K562 (cell line): ENCODE data around the gene PMF1. TPM values are rescaled to one million over a fixed set of nuclear protein-coding genes. Genes with fewer than 3 reads are reported as not detected.

ENCODE experiments used
- ATAC-seq: fragments of 200-7000 bp; cut with Tn5 transposase; 3 replicates; pipeline ENCODE4 v1.9.1; 2020; ENCODE audit warnings: moderate library complexity
- BruUV-seq: library from RNA; stranded (reverse); fragments of 400-500 nt; replicated peaks from 2 replicates; lab custom pipeline; 2021; lab: Mats Ljungman, UMichigan
- CTCF ChIA-PET: fragments of 300-600 bp; formaldehyde crosslinking; extraction: SDS; loops from one replicate; lab custom pipeline; 2021; ENCODE audit warnings: low intra/inter-chr PET ratio; lab: Yijun Ruan, JAX
- POLR2A ChIA-PET: fragments of 300-600, 350-650 bp; sonication (Branson Sonifier 250); formaldehyde crosslinking; extraction: SDS; loops from one replicate; lab custom pipeline; 2021; ENCODE audit warnings: antibody characterized with exemption, inconsistent platforms; lab: Yijun Ruan, JAX
- DNase-seq, 4 experiments: peaks; one replicate each; pipeline versions ENCODE4 v3.0.0 to v3.0.0-alpha.2; 2011 to 2018; ENCODE audit warnings: low spot score in 3 of 4, mixed read lengths in 3 of 4; ENCODE audit errors: extremely low read depth in 1 of 4
- FAIRE-seq: peaks from 2 replicates; lab custom pipeline; 2011; peaks lifted over from hg19 to GRCh38; lab: Jason Lieb, UNC
- H2AFZ ChIP-seq: 2 replicates; pipeline ENCODE4 v1.6.0; 2011; ENCODE audit warnings: low read depth, low read length, control low read depth, inconsistent platforms
- H3K27ac ChIP-seq: fragments of 200-600 bp; 3 replicates; pipeline ENCODE4 v1.8.0; 2011; ENCODE audit warnings: low read depth, mild to moderate bottlenecking, control low read depth, inconsistent platforms, low read length, moderate library complexity, mixed read lengths; ENCODE audit errors: extremely low read depth
- H3K27me3 ChIP-seq, 2 experiments: fragments of 300-600 bp in 1 of 2; 2 replicates in 1 of 2; 3 replicates in 1 of 2; pipeline versions ENCODE4 v1.6.0 to v1.8.0; 2011; ENCODE audit warnings: inconsistent platforms in 2 of 2, low read length in 2 of 2, mild to moderate bottlenecking in 1 of 2, mixed read lengths in 1 of 2, moderate library complexity in 1 of 2; ENCODE audit not compliant: control insufficient read depth in 2 of 2, insufficient read depth in 2 of 2
- H3K36me3 ChIP-seq: fragments of 300-600 bp; 3 replicates; pipeline ENCODE4 v1.8.0; 2011; ENCODE audit warnings: mild to moderate bottlenecking, low read length, inconsistent platforms; ENCODE audit not compliant: control insufficient read depth, insufficient read depth
- H3K4me1 ChIP-seq, 2 experiments: fragments of 200-600 bp in 1 of 2; replicated peaks in 1 of 2; 2 replicates in 1 of 2; 3 replicates in 1 of 2; pipeline versions ENCODE4 v1.5.1 to v1.8.0; 2011; ENCODE audit warnings: inconsistent platforms in 2 of 2, low read length in 2 of 2, mild to moderate bottlenecking in 1 of 2, mixed read lengths in 1 of 2, moderate library complexity in 1 of 2; ENCODE audit not compliant: control insufficient read depth in 2 of 2, insufficient read depth in 2 of 2
- H3K4me2 ChIP-seq: 2 replicates; pipeline ENCODE4 v1.6.1; 2011; ENCODE audit warnings: low read length, control low read depth, inconsistent platforms, mixed read lengths; ENCODE audit not compliant: insufficient read depth
- H3K4me3 ChIP-seq: fragments of 200-600 bp; sonication (generic), shearing (Covaris generic); 2 replicates; pipeline ENCODE4 v1.5.1; 2016; ENCODE audit warnings: control low read depth, inconsistent platforms
- H3K79me2 ChIP-seq: fragments of 200-600 bp; 3 replicates; pipeline ENCODE4 v1.8.0; 2011; ENCODE audit warnings: low read length, inconsistent platforms; ENCODE audit not compliant: control insufficient read depth, insufficient read depth
- H3K9ac ChIP-seq, 2 experiments: 2 replicates each; pipeline versions ENCODE4 v1.6.0 to v1.6.1; 2011; ENCODE audit warnings: low read depth in 2 of 2, low read length in 2 of 2, control low read depth in 1 of 2, inconsistent platforms in 1 of 2, mild to moderate bottlenecking in 1 of 2, mixed read lengths in 1 of 2; ENCODE audit not compliant: insufficient read depth in 1 of 2
- H3K9me1 ChIP-seq: one replicate; pipeline ENCODE4 v1.6.0; 2011; ENCODE audit warnings: inconsistent platforms, mild to moderate bottlenecking, low read length, moderate library complexity; ENCODE audit not compliant: control insufficient read depth, insufficient read depth
- H3K9me3 ChIP-seq: replicated peaks from 2 replicates; pipeline ENCODE4 v1.5.1; 2011; ENCODE audit warnings: low read depth, low read length, inconsistent platforms; ENCODE audit not compliant: control insufficient read depth, insufficient read depth
- H4K20me1 ChIP-seq: replicated peaks from 2 replicates; pipeline ENCODE4 v1.6.1; 2011; ENCODE audit warnings: low read length, inconsistent platforms, mixed read lengths; ENCODE audit not compliant: control insufficient read depth, insufficient read depth
- ATF7 ChIP-seq: fragments of 450-650 bp; IDR thresholded peaks from 2 replicates; pipeline ENCODE4 v1.7.1; 2014; ENCODE audit warnings: mild to moderate bottlenecking, moderate library complexity
- CBFB ChIP-seq: sonication (generic); formaldehyde crosslinking; IDR thresholded peaks from 2 replicates; pipeline ENCODE4 v1.4.0; 2020; ENCODE audit warnings: mild to moderate bottlenecking, missing genetic modification reagents
- FOS ChIP-seq: IDR thresholded peaks from 3 replicates; pipeline ENCODE4 v1.6.1; 2011; ENCODE audit not compliant: insufficient read length; ENCODE audit errors: extremely low read depth
- KLF1 ChIP-seq: fragments of 450-650 bp; IDR thresholded peaks from 2 replicates; pipeline ENCODE4 v1.6.1; 2016; ENCODE audit warnings: missing genetic modification characterization, missing compliant biosample characterization
- KLF16 ChIP-seq: IDR thresholded peaks from 2 replicates; pipeline ENCODE4 v1.6.1; 2016; ENCODE audit warnings: antibody characterized with exemption
- PURB ChIP-seq: sonication (generic); formaldehyde crosslinking; IDR thresholded peaks from 2 replicates; pipeline ENCODE4 v1.9.0; 2021; ENCODE audit warnings: low read depth, mild to moderate bottlenecking, missing genetic modification reagents
- TBL1XR1 ChIP-seq, 2 experiments: IDR thresholded peaks; 2 replicates each; pipeline ENCODE4 v1.6.1; 2012; ENCODE audit warnings: improper control_type of control experiment in 2 of 2, low read length in 2 of 2, mild to moderate bottlenecking in 1 of 2
- TGIF2 ChIP-seq: sonication (generic); formaldehyde crosslinking; IDR thresholded peaks from 2 replicates; pipeline ENCODE4 v1.8.1; 2022; ENCODE audit warnings: mild to moderate bottlenecking, missing genetic modification reagents, moderate library complexity
- ZNF766 ChIP-seq: fragments of 200-800 bp; sonication (Bioruptor generic); conservative IDR thresholded peaks from 2 replicates; pipeline ENCODE4 v1.6.1; 2016; ENCODE audit warnings: missing genetic modification characterization, missing compliant biosample characterization
- ZNF780A ChIP-seq: fragments of 250-450 bp; sonication (Bioruptor Pico); IDR thresholded peaks from 2 replicates; pipeline ENCODE4 v1.5.0; 2021; ENCODE audit warnings: mild to moderate bottlenecking
- WGBS: fragments of 100-300 bp; shearing (Covaris generic); methylation state at CpG from one replicate; pipeline ENCODE4 v1.1.6; 2016; ENCODE audit warnings: low coverage, mixed read lengths; ENCODE audit not compliant: insufficient coverage; ENCODE audit errors: missing lambda C conversion rate; 5-methylcytosine and 5-hydroxymethylcytosine counted together
- in situ Hi-C: fragments of 300-500 bp; cut with MboI; formaldehyde crosslinking; loops from 4 replicates; pipeline ENCODE4 v1.15.0; 2018; ENCODE audit warnings: inconsistent platforms, mixed read lengths
- intact Hi-C: fragments of 100-400 bp; cut with micrococcal nuclease; formaldehyde crosslinking; loops from 2 replicates; pipeline ENCODE4 v1.14.2; 2022
- polyA plus RNA-seq, 8 experiments: library from polyadenylated mRNA; depleted of rRNA in 4 of 8; stranded (reverse) in 5 of 8; unstranded in 3 of 8; fragments of >200 nt; fragmentation: Nextera tagmentation in 2 of 8; fragmentation: Illumina TruSeq in 1 of 8; extraction: Ambion mirVana in 2 of 8; extraction: Trizol in 1 of 8; gene quantifications; 2 replicates each; pipeline versions ENCODE4 v1.2.1 to v1.2.3, GENCODE V29; 2011 to 2014; ENCODE audit warnings: inconsistent platforms in 1 of 8, missing spikeins in 1 of 8
- total RNA-seq, 7 experiments: library from RNA; depleted of rRNA in 6 of 7; stranded (reverse); fragments of >200 nt in 6 of 7; fragmentation: Illumina TruSeq in 2 of 7; extraction: Trizol in 2 of 7; gene quantifications; 2 replicates each; pipeline versions ENCODE4 v1.2.1 to v1.2.3, GENCODE V29; 2011 to 2021; ENCODE audit warnings: low replicate concordance in 1 of 7
- TF ChIP-seq, protein P1 (sequence below): fragments of 250-450 bp; sonication (Bioruptor Pico); IDR thresholded peaks from 2 replicates; pipeline ENCODE4 v1.8.0; 2021; ENCODE audit warnings: moderate library complexity, mild to moderate bottlenecking, inconsistent platforms
- TF ChIP-seq, protein P2 (sequence below): fragments of 450-650 bp; IDR thresholded peaks from 2 replicates; pipeline ENCODE4 v1.6.1; 2017; ENCODE audit warnings: antibody characterized with exemption, mild to moderate bottlenecking
- TF ChIP-seq, protein P3 (sequence below): fragments of 250-450 bp; sonication (Bioruptor Pico); IDR thresholded peaks from 2 replicates; pipeline ENCODE4 v1.5.0; 2020; ENCODE audit warnings: mild to moderate bottlenecking
- TF ChIP-seq, protein P4 (sequence below): fragments of 450-650 bp; conservative IDR thresholded peaks from 2 replicates; pipeline ENCODE4 v1.6.1; 2016; ENCODE audit warnings: missing genetic modification characterization, low read depth, mild to moderate bottlenecking, control low read depth, missing compliant biosample characterization
- TF ChIP-seq, protein P5 (sequence below): sonication (generic); formaldehyde crosslinking; IDR thresholded peaks from 2 replicates; pipeline ENCODE4 v1.9.0; 2022; ENCODE audit warnings: mild to moderate bottlenecking, missing genetic modification reagents

The PMF1 gene
- total and polyA plus RNA-seq, 9 of the 15 experiments (the other 6 are each of a cell fraction or from before 2014, with no cell fraction given) = 9.4 to 92.9 (median 71.0) TPM

DNA sequence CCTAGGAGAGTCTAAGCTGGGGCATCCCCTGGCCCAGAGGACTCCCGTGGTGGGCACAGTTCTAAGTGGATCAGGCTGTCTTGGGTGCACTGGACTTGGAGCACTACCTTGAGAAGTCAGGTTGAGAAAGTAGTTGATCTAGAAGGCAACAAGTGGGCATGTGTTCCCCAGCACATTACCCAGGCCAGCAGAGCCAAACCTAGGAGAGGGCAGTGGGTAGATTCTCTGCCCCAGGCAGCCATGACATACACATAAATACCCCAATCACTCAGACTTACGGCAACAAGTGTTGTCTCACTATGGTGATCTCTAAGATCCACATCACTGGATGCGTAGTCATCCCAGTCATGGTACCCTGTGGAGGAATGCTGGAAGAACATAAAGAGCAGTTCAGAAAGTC is 1.6 kb upstream of the PMF1 start:
- intact Hi-C loops = loop anchor here (5.0 kb wide), 1 partner anchor 64 kb away; no protein-coding TSS in a partner anchor
- Histone ChIP-seq H2AFZ (no peak overlapping the region), H3K4me2 (no peak overlapping the region), H3K9ac (no peak overlapping the region; a peak in 1 of 4 replicates), H3K79me2 (peaks cover 26% of the 10 kb centered on the region), H4K20me1 (no peaks in the 10 kb centered on the region), H3K27ac (no peak overlapping the region), H3K9me3 (no peaks in the 10 kb centered on the region), H3K9me1 (no peaks in the 10 kb centered on the region), H3K27me3 (no peaks in the 10 kb centered on the region), H3K36me3 (peaks cover 63% of the 10 kb centered on the region), H3K4me1 (peaks cover 11 to 13% of the 10 kb centered on the region in 2 experiments; a peak in 4 of 5 replicates), H3K4me3 (no peak overlapping the region)
- FAIRE-seq = no peak
- ChIA-PET CTCF (no interaction called here), POLR2A (interaction anchor here (1.0 to 3.2 kb wide), 3 partner anchors 11 to 18 kb away, joined by 4 to 21 read pairs (median 9); partner anchors contain the start of gene SLC25A44)
- in situ Hi-C loops = no loop called here
- WGBS = 80% methylated on average over 3 of the region's 3 CpGs
- no TSS peak for BruUV-seq
- DNase-seq = no peak
- no peak for ATAC-seq
- TF ChIP-seq TGIF2 (CRISPR knock-in tag) = no peak
- TF ChIP-seq, protein P1, sequence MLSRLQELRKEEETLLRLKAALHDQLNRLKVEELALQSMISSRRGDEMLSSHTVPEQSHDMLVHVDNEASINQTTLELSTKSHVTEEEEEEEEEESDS (CRISPR knock-in tag) = no peak
- TF ChIP-seq KLF1 (tag) = no peak
- TF ChIP-seq, protein P2, sequence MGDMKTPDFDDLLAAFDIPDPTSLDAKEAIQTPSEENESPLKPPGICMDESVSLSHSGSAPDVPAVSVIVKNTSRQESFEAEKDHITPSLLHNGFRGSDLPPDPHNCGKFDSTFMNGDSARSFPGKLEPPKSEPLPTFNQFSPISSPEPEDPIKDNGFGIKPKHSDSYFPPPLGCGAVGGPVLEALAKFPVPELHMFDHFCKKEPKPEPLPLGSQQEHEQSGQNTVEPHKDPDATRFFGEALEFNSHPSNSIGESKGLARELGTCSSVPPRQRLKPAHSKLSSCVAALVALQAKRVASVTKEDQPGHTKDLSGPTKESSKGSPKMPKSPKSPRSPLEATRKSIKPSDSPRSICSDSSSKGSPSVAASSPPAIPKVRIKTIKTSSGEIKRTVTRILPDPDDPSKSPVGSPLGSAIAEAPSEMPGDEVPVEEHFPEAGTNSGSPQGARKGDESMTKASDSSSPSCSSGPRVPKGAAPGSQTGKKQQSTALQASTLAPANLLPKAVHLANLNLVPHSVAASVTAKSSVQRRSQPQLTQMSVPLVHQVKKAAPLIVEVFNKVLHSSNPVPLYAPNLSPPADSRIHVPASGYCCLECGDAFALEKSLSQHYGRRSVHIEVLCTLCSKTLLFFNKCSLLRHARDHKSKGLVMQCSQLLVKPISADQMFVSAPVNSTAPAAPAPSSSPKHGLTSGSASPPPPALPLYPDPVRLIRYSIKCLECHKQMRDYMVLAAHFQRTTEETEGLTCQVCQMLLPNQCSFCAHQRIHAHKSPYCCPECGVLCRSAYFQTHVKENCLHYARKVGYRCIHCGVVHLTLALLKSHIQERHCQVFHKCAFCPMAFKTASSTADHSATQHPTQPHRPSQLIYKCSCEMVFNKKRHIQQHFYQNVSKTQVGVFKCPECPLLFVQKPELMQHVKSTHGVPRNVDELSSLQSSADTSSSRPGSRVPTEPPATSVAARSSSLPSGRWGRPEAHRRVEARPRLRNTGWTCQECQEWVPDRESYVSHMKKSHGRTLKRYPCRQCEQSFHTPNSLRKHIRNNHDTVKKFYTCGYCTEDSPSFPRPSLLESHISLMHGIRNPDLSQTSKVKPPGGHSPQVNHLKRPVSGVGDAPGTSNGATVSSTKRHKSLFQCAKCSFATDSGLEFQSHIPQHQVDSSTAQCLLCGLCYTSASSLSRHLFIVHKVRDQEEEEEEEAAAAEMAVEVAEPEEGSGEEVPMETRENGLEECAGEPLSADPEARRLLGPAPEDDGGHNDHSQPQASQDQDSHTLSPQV = no peak
- TF ChIP-seq ZNF780A (CRISPR knock-in tag) = no peak
- TF ChIP-seq TBL1XR1 (IDR thresholded peaks at IDR 0.05; ENCODE audit: low read length in 2 of 2) = no peak
- TF ChIP-seq PURB (CRISPR knock-in tag) = no peak
- TF ChIP-seq, protein P3, sequence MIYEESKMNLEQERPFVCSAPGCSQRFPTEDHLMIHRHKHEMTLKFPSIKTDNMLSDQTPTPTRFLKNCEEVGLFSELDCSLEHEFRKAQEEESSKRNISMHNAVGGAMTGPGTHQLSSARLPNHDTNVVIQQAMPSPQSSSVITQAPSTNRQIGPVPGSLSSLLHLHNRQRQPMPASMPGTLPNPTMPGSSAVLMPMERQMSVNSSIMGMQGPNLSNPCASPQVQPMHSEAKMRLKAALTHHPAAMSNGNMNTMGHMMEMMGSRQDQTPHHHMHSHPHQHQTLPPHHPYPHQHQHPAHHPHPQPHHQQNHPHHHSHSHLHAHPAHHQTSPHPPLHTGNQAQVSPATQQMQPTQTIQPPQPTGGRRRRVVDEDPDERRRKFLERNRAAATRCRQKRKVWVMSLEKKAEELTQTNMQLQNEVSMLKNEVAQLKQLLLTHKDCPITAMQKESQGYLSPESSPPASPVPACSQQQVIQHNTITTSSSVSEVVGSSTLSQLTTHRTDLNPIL (CRISPR knock-in tag) = no peak
- TF ChIP-seq CBFB (CRISPR knock-in tag) = no peak
- TF ChIP-seq, protein P4, sequence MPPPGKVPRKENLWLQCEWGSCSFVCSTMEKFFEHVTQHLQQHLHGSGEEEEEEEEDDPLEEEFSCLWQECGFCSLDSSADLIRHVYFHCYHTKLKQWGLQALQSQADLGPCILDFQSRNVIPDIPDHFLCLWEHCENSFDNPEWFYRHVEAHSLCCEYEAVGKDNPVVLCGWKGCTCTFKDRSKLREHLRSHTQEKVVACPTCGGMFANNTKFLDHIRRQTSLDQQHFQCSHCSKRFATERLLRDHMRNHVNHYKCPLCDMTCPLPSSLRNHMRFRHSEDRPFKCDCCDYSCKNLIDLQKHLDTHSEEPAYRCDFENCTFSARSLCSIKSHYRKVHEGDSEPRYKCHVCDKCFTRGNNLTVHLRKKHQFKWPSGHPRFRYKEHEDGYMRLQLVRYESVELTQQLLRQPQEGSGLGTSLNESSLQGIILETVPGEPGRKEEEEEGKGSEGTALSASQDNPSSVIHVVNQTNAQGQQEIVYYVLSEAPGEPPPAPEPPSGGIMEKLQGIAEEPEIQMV (tag) = no peak
- no peak for TF ChIP-seq ZNF766
- TF ChIP-seq KLF16 = no peak
- TF ChIP-seq ATF7 = no peak
- TF ChIP-seq, protein P5, sequence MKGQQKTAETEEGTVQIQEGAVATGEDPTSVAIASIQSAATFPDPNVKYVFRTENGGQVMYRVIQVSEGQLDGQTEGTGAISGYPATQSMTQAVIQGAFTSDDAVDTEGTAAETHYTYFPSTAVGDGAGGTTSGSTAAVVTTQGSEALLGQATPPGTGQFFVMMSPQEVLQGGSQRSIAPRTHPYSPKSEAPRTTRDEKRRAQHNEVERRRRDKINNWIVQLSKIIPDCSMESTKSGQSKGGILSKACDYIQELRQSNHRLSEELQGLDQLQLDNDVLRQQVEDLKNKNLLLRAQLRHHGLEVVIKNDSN (CRISPR knock-in tag) = no peak
- no peak for TF ChIP-seq FOS
